VCaP (cell line): ENCODE data around the gene TPRX2.
A peak's percentile ranks its signal among the peaks of the same experiment; 100 is the strongest.

Experiments
- H3K27ac ChIP-seq: fragments of 450-650 bp; 2 replicates; pipeline ENCODE4 v1.5.1; 2017
- CTCF ChIP-seq: fragments of 450-650 bp; conservative IDR thresholded peaks from 2 replicates; pipeline ENCODE4 v1.5.1; 2017; ENCODE audit warnings: mild to moderate bottlenecking, moderate library complexity

TPRX2 gene

GRCh38 chr19:47891622-47891922, 32.5 kb downstream of the TPRX2 start:
- TF ChIP-seq CTCF = no peak
- H3K27ac ChIP-seq = no peak overlapping the region

GRCh38 chr19:47891923-47892666, 33.1 kb downstream of the TPRX2 start:
- no peak overlapping the region for H3K27ac ChIP-seq

GRCh38 chr19:47895165-47895782, 36.2 kb downstream of the TPRX2 start:
- no peak overlapping the region for H3K27ac ChIP-seq
- no peak for TF ChIP-seq CTCF

More at GRCh38 chr19:47891923-47892666, 33.1 kb downstream of the TPRX2 start:
- no peak for TF ChIP-seq CTCF

- TF ChIP-seq CTCF = no peak
Observed at GRCh38 chr19:47896019-47896418, 37.0 kb downstream of the TPRX2 start.

GRCh38 chr19:47896773-47897172, 37.7 kb downstream of the TPRX2 start:
- H3K27ac ChIP-seq = peak overlapping the region; percentile 47
- no peak for TF ChIP-seq CTCF

More at GRCh38 chr19:47896019-47896418, 37.0 kb downstream of the TPRX2 start:
- H3K27ac ChIP-seq = no peak overlapping the region; the same call in 1 of the 2 replicates

- TF ChIP-seq CTCF = no peak
- no peak overlapping the region for H3K27ac ChIP-seq
Observed at GRCh38 chr19:47897861-47898260, 38.8 kb downstream of the TPRX2 start.

- no peak overlapping the region for H3K27ac ChIP-seq
- TF ChIP-seq CTCF = no peak
Observed at GRCh38 chr19:47899335-47899734, 40.3 kb downstream of the TPRX2 start.
